Astrocyte of the hippocampus (primary cell): ENCODE measurements around the gene KAZN.
"Not testable (repeated sequence)": the region's sequence is repeated elsewhere in the genome, so short reads cannot be mapped to it uniquely, and the experiment has no call there.

Experiments used
- DNase-seq: peaks from one replicate; pipeline ENCODE4 v3.0.0; 2011; ENCODE audit warnings: low read depth, low spot score

KAZN gene

GRCh38 chr1:14954210-14954609, 355.7 kb downstream of the KAZN start:
- no peak for DNase-seq

DNA sequence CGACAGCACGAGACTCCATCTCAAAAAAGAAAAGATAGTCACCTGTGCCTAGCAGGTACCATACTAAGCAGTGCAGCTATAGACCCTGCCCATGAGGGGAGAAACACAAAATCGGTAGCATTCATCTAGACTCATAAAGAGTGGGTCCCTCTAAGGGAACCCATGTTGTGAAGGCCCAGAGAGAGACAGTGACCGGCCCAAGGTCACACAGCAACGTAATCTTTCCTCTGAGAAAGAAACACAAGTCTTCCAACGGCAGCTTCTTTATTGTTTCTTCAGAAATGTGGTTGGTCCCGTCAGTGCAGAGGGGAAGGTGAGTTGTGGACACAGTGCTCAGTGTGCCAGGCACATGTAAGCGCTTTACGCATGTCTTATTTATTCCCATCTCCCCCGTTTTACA, 356.4 kb downstream of the KAZN start:
- DNase-seq = no peak

DNA sequence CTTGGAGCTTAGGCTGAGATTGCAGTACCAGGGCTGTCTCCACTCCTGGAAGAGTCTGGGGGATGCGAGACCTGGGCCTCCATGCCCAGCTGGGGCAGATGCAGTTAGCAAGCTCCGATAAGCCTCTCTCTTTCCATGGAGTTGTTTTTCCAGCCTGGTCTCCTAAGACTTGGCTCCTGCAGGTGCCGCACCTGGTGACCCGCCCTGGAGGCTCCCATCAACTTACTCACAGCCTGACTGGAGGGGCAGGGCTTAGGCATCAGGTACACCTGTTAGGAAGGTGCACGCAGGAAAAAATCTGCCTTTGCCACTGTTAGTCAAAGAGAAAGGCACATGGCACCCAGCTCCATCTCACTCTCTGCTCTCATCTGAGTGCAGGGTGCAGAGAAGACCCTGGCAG, 356.9 kb downstream of the KAZN start:
- DNase-seq = no peak

DNA sequence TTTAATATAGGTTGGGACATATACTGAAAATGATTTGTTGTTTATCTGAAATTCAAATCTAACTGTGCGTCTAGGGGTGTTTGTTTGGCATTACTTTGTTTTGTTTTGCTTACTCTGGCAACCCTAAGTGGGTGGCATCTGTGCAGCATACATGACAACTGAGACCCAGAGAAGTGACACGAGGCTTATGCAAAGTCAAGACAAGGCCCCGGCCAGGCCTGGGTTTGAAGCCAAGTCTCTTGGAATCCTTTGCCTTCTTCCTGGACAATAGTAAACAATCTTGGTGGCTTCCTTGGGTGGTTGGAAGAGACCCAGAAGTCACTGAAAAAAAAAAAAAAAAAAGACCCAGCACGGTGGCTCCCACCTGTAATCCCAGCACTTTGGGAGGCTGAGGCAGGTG, 357.5 kb downstream of the KAZN start:
- no peak for DNase-seq

- DNase-seq = no peak
Measured at GRCh38 chr1:14956579-14957195, 358.2 kb downstream of the KAZN start.

- no peak for DNase-seq
Measured at GRCh38 chr1:14957375-14958098, 359.1 kb downstream of the KAZN start.

- no peak for DNase-seq
Measured at GRCh38 chr1:14958249-14959058, 360.0 kb downstream of the KAZN start.

DNA sequence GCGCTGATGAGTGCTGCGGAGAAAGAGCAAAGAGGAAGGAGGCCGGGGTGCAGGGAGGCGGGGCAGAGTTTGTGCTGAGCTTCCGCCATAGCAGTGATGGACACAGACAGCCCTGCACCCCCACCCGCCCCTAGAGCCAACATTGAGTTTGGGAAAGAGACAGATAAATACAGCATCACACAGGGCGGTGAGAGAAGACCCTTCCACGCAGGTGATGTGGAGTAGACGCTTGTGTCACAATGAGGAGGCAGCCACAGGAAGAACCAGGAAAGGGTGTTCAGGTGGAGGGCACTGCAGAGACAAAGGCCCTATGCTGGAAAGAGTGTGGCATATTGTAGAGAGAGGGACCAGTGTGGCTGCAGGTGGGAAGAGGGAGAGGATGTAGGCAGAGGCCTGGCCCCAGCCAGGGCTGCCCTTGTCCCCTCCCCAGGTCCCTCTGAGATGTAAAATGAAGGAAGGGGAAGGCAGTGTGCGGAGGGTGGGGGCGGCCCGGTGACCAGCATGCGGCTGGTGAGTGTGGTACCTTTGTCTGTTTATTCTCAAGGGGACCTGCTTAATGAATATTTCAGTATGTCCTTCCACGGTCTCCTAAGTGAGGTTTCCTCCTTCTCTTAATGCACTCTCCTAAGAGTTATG, 360.7 kb downstream of the KAZN start:
- DNase-seq = no peak

GRCh38 chr1:14961661-14962267, 363.3 kb downstream of the KAZN start:
- no peak for DNase-seq

DNA sequence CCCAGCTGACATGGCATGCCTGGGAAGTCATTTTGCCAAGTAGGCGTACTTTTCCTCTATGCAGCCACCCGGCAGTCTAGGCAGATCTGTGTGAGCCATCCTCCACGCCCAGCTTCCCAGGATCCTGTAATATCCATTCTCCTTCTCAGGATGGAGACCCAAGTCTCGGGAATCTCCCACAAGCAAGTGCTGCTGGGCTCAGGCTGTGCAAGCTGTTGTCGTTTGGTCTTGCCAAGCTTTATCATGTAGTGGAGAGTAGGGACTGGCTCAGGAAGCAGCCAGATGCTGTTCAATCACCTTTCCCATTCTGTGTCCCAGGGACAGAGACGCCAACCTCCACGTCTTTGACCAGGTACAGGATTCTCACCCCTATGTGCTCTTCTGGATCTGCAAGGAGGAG, 363.9 kb downstream of the KAZN start:
- no peak for DNase-seq

DNA sequence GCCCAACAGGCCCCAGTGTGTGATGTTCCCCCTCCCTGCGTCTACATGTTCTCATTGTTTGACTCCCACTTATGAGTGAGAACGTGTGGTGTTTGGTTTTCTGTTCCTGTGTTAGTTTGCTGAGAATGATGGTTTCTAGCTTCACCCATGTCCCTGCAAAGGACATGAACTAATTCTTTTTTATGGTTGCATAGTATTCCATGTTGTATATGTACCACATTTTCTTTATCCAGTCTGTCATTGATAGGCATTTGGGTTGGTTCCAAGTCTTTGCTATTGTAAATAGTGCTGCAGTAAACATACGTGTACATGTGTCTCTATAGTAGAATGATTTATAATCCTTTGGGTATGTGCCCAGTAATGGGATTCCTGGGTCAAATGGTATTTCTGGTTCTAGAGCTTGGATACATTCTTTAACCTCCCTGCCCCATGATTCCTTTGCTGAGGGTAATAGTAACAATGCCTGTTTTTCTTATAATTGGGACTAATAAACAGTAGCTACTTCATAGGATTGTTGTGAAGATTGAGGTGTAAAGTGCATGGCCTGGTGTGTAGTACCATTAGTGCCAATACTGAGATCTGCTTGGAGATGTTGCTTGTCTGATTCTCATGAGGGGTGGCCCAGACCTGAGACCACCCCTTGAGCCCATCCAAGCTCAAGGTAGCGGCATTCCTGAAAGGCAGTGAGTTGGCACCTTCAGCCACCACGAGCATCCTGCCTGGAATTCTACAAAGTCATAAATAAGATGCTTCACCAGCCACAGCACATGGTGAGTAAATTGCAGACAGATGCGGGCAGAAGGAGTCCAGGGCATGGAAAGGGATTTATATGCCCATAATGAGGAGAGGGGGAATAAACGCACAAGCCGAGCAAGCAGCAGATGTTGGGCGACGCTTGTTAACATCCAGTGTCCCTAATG, 365.6 kb downstream of the KAZN start:
- DNase-seq = not testable (repeated sequence)

- no peak for DNase-seq
Measured at GRCh38 chr1:14964711-14965055, 366.2 kb downstream of the KAZN start.

- peak; percentile 91 for DNase-seq
Measured at GRCh38 chr1:14968251-14968851, 369.9 kb downstream of the KAZN start.

- DNase-seq = peak; percentile 38
Measured at GRCh38 chr1:14969006-14969405, 370.5 kb downstream of the KAZN start.

- peak; percentile 69 for DNase-seq
Measured at GRCh38 chr1:14970115-14970798, 371.8 kb downstream of the KAZN start.

DNA sequence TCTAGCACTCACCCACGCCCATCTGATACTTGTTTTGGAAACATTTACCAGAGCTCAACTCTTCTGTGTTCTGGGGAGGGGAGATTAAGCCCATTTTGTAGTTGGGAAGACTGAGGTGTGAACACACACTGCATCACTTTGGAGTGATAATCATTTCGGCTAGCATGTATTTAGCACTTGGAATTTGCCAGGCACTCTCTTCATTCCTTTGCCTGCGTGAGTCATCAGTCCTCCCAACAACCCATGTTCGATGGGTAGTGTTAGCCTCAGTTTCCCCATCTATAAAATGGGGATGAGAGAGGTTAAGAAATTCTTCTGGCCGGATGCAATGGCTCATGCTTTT, 372.3 kb downstream of the KAZN start:
- no peak for DNase-seq

GRCh38 chr1:14971221-14971620, 372.7 kb downstream of the KAZN start:
- DNase-seq = no peak

- no peak for DNase-seq
Measured at GRCh38 chr1:14972107-14972506, 373.6 kb downstream of the KAZN start.

- DNase-seq = no peak
Measured at GRCh38 chr1:14973773-14974172, 375.3 kb downstream of the KAZN start.

- no peak for DNase-seq
Measured at GRCh38 chr1:14974361-14974760, 375.9 kb downstream of the KAZN start.
